GM21390 (cell line): ENCODE measurements around the gene MFF.
"Not testable (repeated sequence)": the region's sequence is repeated elsewhere in the genome, so short reads cannot be mapped to it uniquely, and the experiment has no call there.

ENCODE experiments used
- ATAC-seq: cut with Tn5 transposase; IDR thresholded peaks from one replicate; pipeline ENCODE4 v1.9.1; 2021; ENCODE audit not compliant: unreplicated experiment

The MFF gene

GRCh38 chr2:227376656-227377396 lies 51.8 kb downstream of the MFF start:
- ATAC-seq, result no peak

GRCh38 chr2:227377467-227378351 lies 52.7 kb downstream of the MFF start:
- no peak for ATAC-seq

- no peak for ATAC-seq
These were observed 53.3 kb downstream of the MFF start for GRCh38 chr2:227378371-227378782.

- no peak for ATAC-seq
These were observed 54.0 kb downstream of the MFF start, which contains the start of gene TM4SF20 for GRCh38 chr2:227379095-227379494. Gene TM4SF20, minus strand, starts transcription at chr2:227379306. Its CDS starts 38 bp downstream, at chr2:227379268.

GRCh38 chr2:227382241-227382835 lies 57.3 kb downstream of the MFF start:
- not testable (repeated sequence) for ATAC-seq

- ATAC-seq, result no peak
These were observed 58.6 kb downstream of the MFF start for GRCh38 chr2:227383686-227384085.

- no peak for ATAC-seq
These were observed 61.6 kb downstream of the MFF start for GRCh38 chr2:227386630-227387029.

- ATAC-seq, result not testable (repeated sequence)
These were observed 62.5 kb downstream of the MFF start, which contains the start of gene SCYGR1 for GRCh38 chr2:227387583-227387982. Gene SCYGR1, minus strand, starts transcription at chr2:227387949. Its CDS starts 0 bp downstream, at chr2:227387949.

- ATAC-seq, result no peak
These were observed 63.5 kb downstream of the MFF start for GRCh38 chr2:227388537-227389011.

GRCh38 chr2:227389231-227389630 lies 64.2 kb downstream of the MFF start:
- no peak for ATAC-seq

- ATAC-seq, result no peak
These were observed 64.6 kb downstream of the MFF start for GRCh38 chr2:227389661-227390060.

GRCh38 chr2:227390468-227391256 lies 65.6 kb downstream of the MFF start:
- no peak for ATAC-seq

- no peak for ATAC-seq
These were observed 69.3 kb downstream of the MFF start for GRCh38 chr2:227394401-227394800.

- ATAC-seq, result no peak
These were observed 70.5 kb downstream of the MFF start for GRCh38 chr2:227395556-227395955.

GRCh38 chr2:227397562-227397961 lies 72.5 kb downstream of the MFF start:
- ATAC-seq, result no peak

GRCh38 chr2:227398684-227399670 lies 73.9 kb downstream of the MFF start:
- no peak for ATAC-seq

- no peak for ATAC-seq
These were observed 76.5 kb downstream of the MFF start for GRCh38 chr2:227401550-227401949.

GRCh38 chr2:227402321-227402720 lies 77.3 kb downstream of the MFF start:
- ATAC-seq, result no peak

GRCh38 chr2:227402959-227403358 lies 77.9 kb downstream of the MFF start:
- no peak for ATAC-seq
